ENCODE data around the gene RANBP3.

RANBP3 gene

GRCh38 chr19:5904352-5905113 lies 73.4 kb downstream of the RANBP3 start, which contains the start of gene VMAC:
TSS of gene VMAC (plus strand) at chr19:5904872. CDS start at chr19:5904891, 19 bp downstream.
- peak; percentile 99 to 100 for DNase-seq (ENCODE audit: low read depth in 2 of 2)

GRCh38 chr19:5903624-5904351 lies 74.2 kb downstream of the RANBP3 start, which contains the start of gene NDUFA11:
TSS of gene NDUFA11 (minus strand) at chr19:5903790. CDS start at chr19:5903708, 82 bp downstream.
- peak; percentile 95 to 98 for DNase-seq (ENCODE audit: low read depth in 2 of 2)

- no peak for DNase-seq (ENCODE audit: low read depth in 2 of 2)
Observed at GRCh38 chr19:5903056-5903623, 74.8 kb downstream of the RANBP3 start.

- no peak for DNase-seq (ENCODE audit: low read depth in 2 of 2)
Observed at GRCh38 chr19:5900976-5901375, 77.0 kb downstream of the RANBP3 start.

- no peak for DNase-seq (ENCODE audit: low read depth in 2 of 2)
Observed at GRCh38 chr19:5899728-5900526, 78.0 kb downstream of the RANBP3 start.

- no peak for DNase-seq (ENCODE audit: low read depth in 2 of 2)
Observed at GRCh38 chr19:5897189-5897969, 80.6 kb downstream of the RANBP3 start.

GRCh38 chr19:5896365-5897076 lies 81.4 kb downstream of the RANBP3 start:
- no peak for DNase-seq (ENCODE audit: low read depth in 2 of 2)

GRCh38 chr19:5895890-5896289 lies 82.0 kb downstream of the RANBP3 start:
- DNase-seq (ENCODE audit: low read depth in 2 of 2), result no peak

GRCh38 chr19:5895409-5895808 lies 82.5 kb downstream of the RANBP3 start:
- no peak for DNase-seq (ENCODE audit: low read depth in 2 of 2)

- DNase-seq (ENCODE audit: low read depth in 2 of 2), result no peak
Observed at GRCh38 chr19:5894704-5895349, 83.1 kb downstream of the RANBP3 start.

- DNase-seq (ENCODE audit: low read depth in 2 of 2), result no peak
Observed at GRCh38 chr19:5893907-5894703, 83.8 kb downstream of the RANBP3 start.

GRCh38 chr19:5893296-5893903 lies 84.5 kb downstream of the RANBP3 start:
- no peak for DNase-seq (ENCODE audit: low read depth in 2 of 2)

GRCh38 chr19:5892772-5893275 lies 85.1 kb downstream of the RANBP3 start:
- DNase-seq (ENCODE audit: low read depth in 2 of 2), result no peak

- no peak for DNase-seq (ENCODE audit: low read depth in 2 of 2)
Observed at GRCh38 chr19:5891938-5892771, 85.8 kb downstream of the RANBP3 start.

- no peak for DNase-seq (ENCODE audit: low read depth in 2 of 2)
Observed at GRCh38 chr19:5891572-5891937, 86.4 kb downstream of the RANBP3 start.

- no peak for DNase-seq (ENCODE audit: low read depth in 2 of 2)
Observed at GRCh38 chr19:5890099-5890498, 87.8 kb downstream of the RANBP3 start.

GRCh38 chr19:5889288-5889971 lies 88.5 kb downstream of the RANBP3 start:
- DNase-seq (ENCODE audit: low read depth in 2 of 2), result no peak

Measured in stimulated activated CD4-positive, alpha-beta T cell treated with anti-CD3 and anti-CD28 coated beads, Interleukin-4, amount 100 ng/mL, for 48 hours (primary cell).